SH-SY5Y (cell line): Measurements from ENCODE around the gene IL31RA.

Experiments used
- GATA2 ChIP-seq: IDR thresholded peaks from 2 replicates; pipeline ENCODE4 v1.6.1; 2011; ENCODE audit warnings: mild to moderate bottlenecking, low read depth, low read length
- GATA3 ChIP-seq: IDR thresholded peaks from 2 replicates; pipeline ENCODE4 v1.6.1; 2011; ENCODE audit warnings: low read depth, mild to moderate bottlenecking, low read length, moderate library complexity

DNA sequence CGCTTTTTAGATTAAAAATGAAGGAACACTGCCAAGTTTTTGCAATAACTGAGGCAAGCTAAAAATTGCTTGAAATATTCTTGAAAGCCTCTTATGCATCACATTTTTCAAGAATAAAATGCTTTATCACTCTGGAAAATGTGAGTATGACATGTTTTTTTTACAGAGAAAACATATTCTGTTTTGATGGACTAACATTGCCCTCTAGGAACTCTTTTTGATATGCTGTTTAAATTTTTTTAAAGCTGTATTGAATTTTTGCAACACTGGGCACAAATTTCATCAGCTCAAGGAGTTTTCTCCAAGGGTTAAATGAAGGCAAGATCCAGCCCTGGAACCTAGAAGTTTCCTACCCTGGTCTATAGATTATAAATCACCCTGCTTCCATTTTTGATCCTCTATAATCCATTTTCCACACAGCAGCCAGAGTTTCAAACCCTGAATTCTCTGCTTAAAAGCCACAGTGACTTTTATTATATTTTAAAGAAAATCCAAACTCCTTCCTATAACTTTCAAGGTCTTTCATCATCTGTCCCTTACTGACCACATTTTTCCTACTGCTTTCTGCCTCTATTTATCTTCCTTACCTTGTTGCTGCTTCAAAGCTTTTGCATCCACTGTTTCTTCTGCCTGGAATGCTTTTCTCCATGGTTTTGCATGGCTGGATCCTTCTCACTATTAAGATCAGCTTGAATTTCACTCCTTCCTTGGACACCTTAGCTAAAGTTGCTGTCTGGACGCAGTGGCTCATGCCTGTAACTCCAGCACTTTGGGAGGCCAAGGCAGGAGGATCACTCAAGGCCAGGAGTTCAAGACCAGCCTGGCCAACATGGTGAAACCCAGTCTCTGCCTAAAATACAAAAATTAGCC lies 60.9 kb downstream of the IL31RA start:
- TF ChIP-seq GATA2 (no peak), GATA3 (no peak)
